ENCODE results near the gene PPP1R14C. TPM values are rescaled to one million over a fixed set of nuclear protein-coding genes. Genes with fewer than 3 reads are reported as not detected.

Gene PPP1R14C
- total RNA-seq, 2 experiments from 2014 or later: 0.21 TPM; not detected in 1

DNA sequence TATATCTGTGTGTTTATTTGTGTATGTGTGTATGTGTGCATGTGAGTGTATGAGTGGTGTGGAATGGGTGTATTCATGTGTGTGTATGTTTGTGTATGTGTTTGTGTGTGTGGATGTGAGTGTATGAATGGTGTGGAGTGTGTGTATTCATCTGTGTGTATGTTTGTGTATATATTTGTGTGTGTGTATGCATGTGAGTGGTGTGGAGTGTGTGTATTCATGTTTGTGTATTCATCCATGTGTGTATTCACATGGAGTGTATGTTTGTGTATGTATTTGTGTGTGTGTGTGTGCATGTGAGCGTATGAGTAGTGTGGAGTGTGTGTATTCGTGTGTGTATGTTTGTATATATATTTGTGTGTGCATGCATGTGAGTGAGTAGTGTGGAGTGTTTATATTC is 66.6 kb downstream of the PPP1R14C start:
- ChIA-PET CTCF (interaction anchor here (1.4 kb wide), 1 partner anchor 132 kb away, joined by 3 read pairs; no protein-coding TSS in a partner anchor), POLR2A (no interaction called here)
- Mint-ChIP-seq H3K36me3 (ENCODE audit: low read depth) (no peaks in the 10 kb centered on the region), H3K4me1 (no peaks in the 10 kb centered on the region), H3K27ac (no peak overlapping the region), H3K4me3 (no peak overlapping the region), H3K27me3 (peaks cover 19% of the 10 kb centered on the region), H3K9me3 (ENCODE audit: low read depth) (no peaks in the 10 kb centered on the region)
- DNase-seq (no peak), ATAC-seq (no peak)
- intact Hi-C loops (cut with DNase I, micrococcal nuclease): no loop called here

DNA sequence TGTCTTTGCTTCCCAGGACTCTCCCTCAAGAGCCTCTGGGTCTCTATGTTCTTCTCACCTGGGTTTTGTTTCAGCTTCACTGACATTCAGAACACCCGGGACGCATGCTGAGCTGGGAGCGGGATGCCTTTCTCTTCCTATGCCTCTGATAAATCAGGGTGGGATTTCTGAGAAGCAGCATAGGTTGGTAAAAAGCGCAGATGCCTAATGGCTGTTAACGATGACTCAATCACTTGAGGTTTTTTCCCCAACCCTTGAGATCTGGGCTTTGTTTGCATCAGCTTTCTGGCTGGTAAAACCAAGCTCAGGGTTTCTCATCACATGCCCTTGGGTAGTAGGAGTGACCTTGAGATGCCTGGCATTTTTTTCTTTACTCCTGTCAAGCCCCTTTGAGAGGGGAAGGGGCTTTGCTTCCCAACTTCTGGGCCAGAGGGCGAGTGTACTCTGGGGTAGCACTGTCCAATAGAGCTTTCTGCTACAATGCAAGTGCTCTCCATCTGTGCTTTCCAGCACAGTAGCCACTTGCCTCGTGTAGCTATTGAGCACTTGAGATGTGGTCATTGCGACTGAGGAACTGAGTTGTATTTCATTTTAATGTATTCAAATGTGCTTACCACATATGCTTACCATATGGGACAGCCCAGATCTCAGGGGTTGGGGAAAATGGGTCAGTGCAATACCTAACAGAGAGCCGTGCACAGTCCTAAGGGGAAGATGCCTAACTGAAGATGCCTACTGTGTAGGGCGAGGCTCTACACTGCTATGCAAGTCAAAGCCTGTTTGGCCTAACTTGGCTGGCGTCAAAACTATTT is 69.1 kb downstream of the PPP1R14C start:
- Mint-ChIP-seq H3K4me1 (no peaks in the 10 kb centered on the region), H3K4me3 (no peak overlapping the region), H3K27me3 (peaks cover 19% of the 10 kb centered on the region), H3K9me3 (ENCODE audit: low read depth) (no peaks in the 10 kb centered on the region), H3K27ac (no peak overlapping the region), H3K36me3 (ENCODE audit: low read depth) (no peaks in the 10 kb centered on the region)
- ATAC-seq (no peak), DNase-seq (no peak)
- CTCF ChIA-PET: no interaction called here
- POLR2A ChIA-PET: no interaction called here
- intact Hi-C loops (cut with DNase I, micrococcal nuclease): no loop called here

DNA sequence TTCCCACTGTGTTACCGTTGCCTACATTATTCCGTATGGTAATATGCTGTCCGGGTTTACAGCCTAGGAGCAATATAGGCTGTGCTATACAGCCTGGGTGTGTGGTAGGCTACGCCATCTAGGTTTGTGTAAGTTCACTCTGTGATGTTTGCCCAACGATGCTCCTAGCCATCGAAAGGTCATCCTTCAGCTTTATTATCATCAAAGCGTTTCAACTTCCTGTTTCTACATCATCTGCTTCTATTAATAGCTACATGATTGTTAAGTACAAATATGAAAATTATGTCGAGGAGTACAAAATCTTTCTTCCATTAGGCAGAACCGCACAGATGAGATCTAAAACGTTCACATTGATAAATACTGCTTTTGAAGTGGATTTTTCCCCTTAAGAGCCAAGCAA is 69.9 kb downstream of the PPP1R14C start:
- H3K4me3 Mint-ChIP-seq: no peak overlapping the region
- ATAC-seq: no peak
- no peak overlapping the region for H3K27ac Mint-ChIP-seq
- DNase-seq: no peak
- POLR2A ChIA-PET: no interaction called here
- no peaks in the 10 kb centered on the region for H3K9me3 Mint-ChIP-seq (ENCODE audit: low read depth)
- no peaks in the 10 kb centered on the region for H3K36me3 Mint-ChIP-seq (ENCODE audit: low read depth)
- CTCF ChIA-PET: interaction anchor here (0.6 kb wide), 1 partner anchor 50 kb away, joined by 3 read pairs; no protein-coding TSS in a partner anchor
- intact Hi-C loops (cut with DNase I, micrococcal nuclease): no loop called here
- H3K4me1 Mint-ChIP-seq: no peaks in the 10 kb centered on the region
- H3K27me3 Mint-ChIP-seq: peaks cover 19% of the 10 kb centered on the region

DNA sequence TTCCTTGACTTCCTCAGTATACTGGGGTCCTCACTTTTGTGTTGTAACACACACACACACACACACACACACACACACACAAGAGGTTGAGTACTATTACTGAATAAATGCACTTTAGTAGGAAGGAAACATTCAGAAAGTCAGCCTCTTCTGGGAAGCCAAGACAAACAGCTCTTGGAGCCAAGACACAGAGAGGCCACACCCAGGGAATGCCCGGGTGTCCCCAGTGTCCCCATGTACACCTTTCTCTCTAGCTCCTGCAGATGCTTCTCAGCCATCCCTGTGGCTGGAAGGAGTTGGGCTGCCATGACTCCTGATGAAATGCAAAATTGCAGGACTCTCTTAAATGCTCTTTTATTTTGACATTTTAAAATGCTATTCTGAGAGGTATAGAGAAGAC is 70.5 kb downstream of the PPP1R14C start:
- no peaks in the 10 kb centered on the region for H3K4me1 Mint-ChIP-seq
- ATAC-seq: no peak
- H3K4me3 Mint-ChIP-seq: no peak overlapping the region
- no peak for DNase-seq
- ChIA-PET POLR2A (no interaction called here), CTCF (interaction anchor here (0.6 kb wide), 1 partner anchor 50 kb away, joined by 3 read pairs; no protein-coding TSS in a partner anchor)
- peaks cover 19% of the 10 kb centered on the region for H3K27me3 Mint-ChIP-seq
- H3K9me3 Mint-ChIP-seq (ENCODE audit: low read depth): no peaks in the 10 kb centered on the region
- no peak overlapping the region for H3K27ac Mint-ChIP-seq
- no peaks in the 10 kb centered on the region for H3K36me3 Mint-ChIP-seq (ENCODE audit: low read depth)
- intact Hi-C loops (cut with DNase I, micrococcal nuclease): no loop called here

DNA sequence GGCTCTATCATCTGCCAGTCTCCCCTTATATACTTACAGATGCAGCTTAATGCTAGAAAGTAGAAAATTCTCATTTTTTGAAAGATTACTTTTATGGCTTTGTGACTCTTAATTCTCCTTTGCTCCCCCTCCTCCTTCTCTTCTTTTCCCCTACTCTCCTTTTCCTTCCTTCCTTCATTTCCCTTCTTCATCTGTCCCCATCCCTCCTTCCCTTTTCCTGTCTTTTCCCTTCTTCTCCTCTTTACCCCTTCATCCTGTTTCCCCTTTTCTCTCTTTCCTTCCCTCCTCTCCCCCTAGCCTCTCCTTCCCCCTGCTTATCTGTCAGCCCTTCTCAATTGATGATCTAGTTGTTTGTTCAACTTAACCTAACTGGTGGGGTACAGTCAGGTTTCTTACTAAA is 71.5 kb downstream of the PPP1R14C start:
- ATAC-seq: no peak
- H3K4me1 Mint-ChIP-seq: no peaks in the 10 kb centered on the region
- H3K9me3 Mint-ChIP-seq (ENCODE audit: low read depth): no peaks in the 10 kb centered on the region
- H3K36me3 Mint-ChIP-seq (ENCODE audit: low read depth): no peaks in the 10 kb centered on the region
- H3K4me3 Mint-ChIP-seq: no peak overlapping the region
- intact Hi-C loops (cut with DNase I, micrococcal nuclease): no loop called here
- H3K27ac Mint-ChIP-seq: no peak overlapping the region
- ChIA-PET CTCF (interaction anchor here (0.6 kb wide), 1 partner anchor 152 kb away, joined by 4 read pairs; no protein-coding TSS in a partner anchor), POLR2A (no interaction called here)
- no peak for DNase-seq
- peaks cover 19% of the 10 kb centered on the region for H3K27me3 Mint-ChIP-seq

DNA sequence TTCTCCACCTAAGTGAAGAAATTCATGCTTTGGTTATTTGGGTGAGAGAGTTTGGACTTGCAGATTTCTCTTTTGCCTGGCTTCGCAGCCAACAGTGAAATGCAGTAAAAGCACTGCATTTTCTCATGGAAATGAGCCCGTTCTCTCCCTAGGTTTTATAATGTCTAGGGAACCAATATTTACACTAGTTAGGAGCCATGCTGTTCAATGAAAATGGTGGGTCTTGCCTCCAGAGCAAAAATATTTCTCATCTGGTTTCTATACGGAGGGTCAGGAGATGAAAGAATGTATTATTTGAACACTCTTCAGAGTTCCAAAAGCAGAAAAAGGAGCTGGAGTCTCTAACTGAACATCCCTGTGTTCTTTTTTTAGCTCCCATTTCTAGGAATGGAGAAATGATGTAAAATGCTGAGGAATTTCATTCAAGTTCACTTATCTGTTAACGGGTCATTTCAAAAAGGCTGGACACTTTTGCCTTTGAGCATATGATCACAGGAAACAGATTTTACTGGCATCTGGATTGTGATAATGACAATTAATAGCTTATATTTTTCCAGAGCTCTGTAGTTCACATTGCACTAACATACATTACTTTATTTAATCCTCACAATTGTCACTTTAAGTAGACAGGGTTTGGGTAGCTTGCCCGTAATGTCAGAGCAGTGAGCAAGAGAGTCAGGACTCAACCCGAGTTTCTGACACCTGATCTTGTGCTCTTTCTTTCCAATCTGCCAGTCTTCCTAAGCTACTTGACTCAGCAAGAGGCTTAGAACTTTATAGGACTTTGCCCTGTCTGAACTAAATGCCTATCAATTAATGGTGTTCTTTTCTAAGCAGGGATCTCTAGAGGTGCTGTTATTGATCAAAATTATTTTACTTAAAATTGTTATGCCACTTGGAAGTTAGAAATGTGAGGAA is 78.0 kb downstream of the PPP1R14C start:
- H3K27ac Mint-ChIP-seq: no peak overlapping the region
- intact Hi-C loops (cut with DNase I, micrococcal nuclease): no loop called here
- H3K4me1 Mint-ChIP-seq: no peaks in the 10 kb centered on the region
- no peak overlapping the region for H3K4me3 Mint-ChIP-seq
- no peaks in the 10 kb centered on the region for H3K36me3 Mint-ChIP-seq (ENCODE audit: low read depth)
- H3K9me3 Mint-ChIP-seq (ENCODE audit: low read depth): no peaks in the 10 kb centered on the region
- DNase-seq (no peak), ATAC-seq (no peak)
- peaks cover 18% of the 10 kb centered on the region for H3K27me3 Mint-ChIP-seq
- ChIA-PET POLR2A (no interaction called here), CTCF (no interaction called here)

DNA sequence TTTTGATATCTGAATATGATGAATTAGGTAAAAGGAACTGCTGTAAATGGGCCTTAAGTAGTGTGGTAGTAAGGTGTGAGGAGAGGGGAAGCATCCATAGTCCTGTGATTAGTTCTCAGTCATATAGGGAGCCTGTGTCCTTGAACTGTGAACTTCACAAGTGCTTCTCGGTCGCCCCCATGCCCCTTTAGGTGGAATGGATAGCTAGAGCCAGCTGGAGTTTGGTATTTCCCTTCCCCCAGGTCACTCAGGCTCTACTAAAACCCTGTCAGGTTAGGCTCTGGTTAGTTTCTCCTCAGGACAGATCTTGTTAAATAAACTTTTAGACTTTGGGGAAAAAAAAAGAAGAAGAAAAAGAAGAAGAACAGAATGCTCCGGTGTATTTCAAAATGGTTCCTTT is 82.0 kb downstream of the PPP1R14C start:
- no peaks in the 10 kb centered on the region for H3K4me1 Mint-ChIP-seq
- H3K36me3 Mint-ChIP-seq (ENCODE audit: low read depth): no peaks in the 10 kb centered on the region
- ATAC-seq (no peak), DNase-seq (no peak)
- POLR2A ChIA-PET: no interaction called here
- H3K27me3 Mint-ChIP-seq: peaks cover 24% of the 10 kb centered on the region
- H3K27ac Mint-ChIP-seq: no peak overlapping the region
- intact Hi-C loops (cut with DNase I, micrococcal nuclease): no loop called here
- H3K4me3 Mint-ChIP-seq: no peak overlapping the region
- CTCF ChIA-PET: interaction anchor here (0.6 to 0.7 kb wide), 2 partner anchors 170 to 984 kb away, joined by 3 read pairs; no protein-coding TSS in a partner anchor
- H3K9me3 Mint-ChIP-seq (ENCODE audit: low read depth): no peaks in the 10 kb centered on the region

DNA sequence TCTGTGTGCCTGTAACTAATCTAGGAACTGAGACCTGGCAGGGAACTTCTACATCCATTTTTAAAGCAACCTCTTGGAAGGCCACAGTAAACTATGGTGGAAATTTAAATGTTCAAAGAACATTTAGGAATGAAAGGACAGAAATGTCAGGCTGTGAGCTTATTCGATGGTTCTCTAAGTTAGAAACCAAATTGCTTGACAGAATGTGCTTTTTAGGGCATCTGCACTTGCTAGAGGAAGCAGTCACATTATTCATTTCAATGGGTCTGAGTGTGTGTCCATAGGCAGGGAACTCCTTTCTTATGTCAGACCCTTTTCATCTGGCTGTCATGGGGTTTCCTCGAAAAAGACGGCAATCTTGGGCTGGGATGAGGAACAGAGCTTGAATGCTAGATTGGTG is 84.4 kb downstream of the PPP1R14C start:
- no peak for ATAC-seq
- ChIA-PET POLR2A (no interaction called here), CTCF (interaction anchor here (0.9 to 1.1 kb wide), 2 partner anchors 147 to 191 kb away, joined by 3 to 4 read pairs; no protein-coding TSS in a partner anchor)
- Mint-ChIP-seq H3K27me3 (peaks cover 21% of the 10 kb centered on the region), H3K4me1 (peaks cover 2% of the 10 kb centered on the region), H3K36me3 (ENCODE audit: low read depth) (no peaks in the 10 kb centered on the region), H3K27ac (no peak overlapping the region), H3K4me3 (no peak overlapping the region), H3K9me3 (ENCODE audit: low read depth) (no peaks in the 10 kb centered on the region)
- DNase-seq: no peak
- intact Hi-C loops (cut with DNase I, micrococcal nuclease): no loop called here

DNA sequence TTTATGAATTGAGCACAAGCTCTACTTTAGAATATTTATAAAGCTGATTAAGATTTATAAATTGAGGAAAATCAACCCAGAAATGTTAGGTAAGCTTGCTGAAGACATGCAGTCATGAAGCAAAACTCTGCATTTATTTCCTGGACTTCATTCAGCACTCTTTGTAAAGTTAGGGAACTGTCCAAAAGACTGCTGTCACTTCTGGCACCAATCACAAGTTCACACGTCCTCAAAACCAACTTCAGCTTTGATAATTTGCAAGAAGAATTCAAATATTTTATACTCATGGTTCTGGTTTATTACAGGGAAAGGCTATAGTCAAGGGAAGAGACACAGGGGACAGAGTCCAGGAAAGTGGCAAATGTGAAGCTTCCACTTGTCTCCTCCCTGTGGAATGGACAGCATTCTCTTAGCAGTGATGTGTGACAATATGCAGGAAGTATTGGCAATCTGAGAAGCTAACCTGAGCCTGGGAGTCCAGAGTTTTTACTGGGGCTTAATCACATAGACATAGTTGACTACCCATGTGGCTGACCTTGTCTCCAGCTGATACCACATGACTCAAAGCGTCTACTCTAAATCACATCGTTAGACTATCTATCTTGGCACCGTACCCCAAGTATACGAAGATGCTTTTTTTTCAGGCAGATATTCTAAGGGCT is 85.4 kb downstream of the PPP1R14C start:
- no peak overlapping the region for H3K4me3 Mint-ChIP-seq
- peaks cover 6% of the 10 kb centered on the region for H3K4me1 Mint-ChIP-seq
- CTCF ChIA-PET: interaction anchor here (0.6 to 1.3 kb wide), 3 partner anchors 147 to 216 kb away, joined by 3 to 5 read pairs (median 3); no protein-coding TSS in a partner anchor
- H3K27me3 Mint-ChIP-seq: peaks cover 22% of the 10 kb centered on the region
- POLR2A ChIA-PET: no interaction called here
- H3K27ac Mint-ChIP-seq: no peak overlapping the region
- no peak for DNase-seq
- no peak for ATAC-seq
- intact Hi-C loops (cut with DNase I, micrococcal nuclease): no loop called here
- peaks cover 2% of the 10 kb centered on the region for H3K9me3 Mint-ChIP-seq (ENCODE audit: low read depth)
- no peaks in the 10 kb centered on the region for H3K36me3 Mint-ChIP-seq (ENCODE audit: low read depth)

DNA sequence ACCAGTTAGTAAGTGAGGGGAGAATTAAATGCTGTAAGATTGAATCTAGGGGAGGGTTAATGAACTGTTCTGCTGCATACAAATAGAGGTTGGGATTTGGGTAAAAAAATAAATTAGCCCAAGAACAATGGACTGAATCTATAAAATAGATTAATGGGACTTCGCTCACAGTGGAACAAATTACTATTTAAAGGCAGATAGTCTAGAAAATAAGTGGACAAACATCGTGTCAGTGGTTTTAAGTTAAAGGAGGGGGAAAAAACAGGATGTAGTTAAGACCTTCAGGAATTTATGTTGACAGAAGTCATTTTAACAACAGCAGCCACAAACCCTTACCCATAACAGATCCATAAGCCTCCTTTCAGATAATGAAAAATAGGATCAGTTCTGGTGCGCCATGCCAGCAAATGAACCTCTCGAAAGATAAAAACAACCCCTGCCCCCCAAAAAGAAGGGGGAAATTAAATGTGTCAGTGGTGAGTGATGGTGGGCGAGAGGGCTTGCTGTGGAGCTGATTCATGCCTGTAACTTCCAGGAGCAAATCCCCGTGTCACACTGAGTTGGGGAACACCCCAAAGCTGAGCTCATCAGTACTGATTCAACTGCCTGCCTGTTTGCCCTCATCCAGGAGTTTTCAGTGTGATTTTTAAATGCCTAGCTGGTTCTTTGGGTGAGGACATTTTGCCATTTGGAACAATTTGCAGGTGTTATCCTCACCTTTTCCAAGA is 86.8 kb downstream of the PPP1R14C start:
- DNase-seq: peak; percentile 22
- no peaks in the 10 kb centered on the region for H3K36me3 Mint-ChIP-seq (ENCODE audit: low read depth)
- peaks cover 6% of the 10 kb centered on the region for H3K4me1 Mint-ChIP-seq
- H3K27ac Mint-ChIP-seq: no peak overlapping the region
- peaks cover 2% of the 10 kb centered on the region for H3K9me3 Mint-ChIP-seq (ENCODE audit: low read depth)
- H3K27me3 Mint-ChIP-seq: peaks cover 21% of the 10 kb centered on the region
- ATAC-seq: no peak
- H3K4me3 Mint-ChIP-seq: no peak overlapping the region
- ChIA-PET POLR2A (no interaction called here), CTCF (no interaction called here)
- intact Hi-C loops (cut with DNase I, micrococcal nuclease): no loop called here

DNA sequence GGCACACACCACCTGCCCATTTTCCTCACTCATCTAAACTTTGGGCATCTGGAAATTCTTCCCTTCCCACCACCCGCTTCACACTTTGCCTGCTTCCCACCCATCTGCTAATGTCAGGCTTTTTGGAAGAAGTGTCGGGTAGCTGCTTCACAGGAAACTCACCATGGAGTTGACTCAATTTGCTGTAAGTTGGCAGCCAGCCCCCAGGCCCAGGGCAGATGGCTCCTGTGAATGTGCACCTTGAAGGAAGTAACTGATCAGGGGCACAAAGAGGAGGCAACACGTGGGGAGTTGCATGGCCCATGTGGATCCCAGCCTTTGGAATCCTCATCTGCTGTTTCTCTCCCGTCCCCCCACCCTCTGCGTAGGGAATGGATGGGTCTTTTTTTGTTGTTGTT is 87.3 kb downstream of the PPP1R14C start:
- POLR2A ChIA-PET: no interaction called here
- Mint-ChIP-seq H3K4me3 (no peak overlapping the region), H3K27me3 (peaks cover 21% of the 10 kb centered on the region), H3K4me1 (peaks cover 7% of the 10 kb centered on the region), H3K27ac (no peak overlapping the region), H3K36me3 (ENCODE audit: low read depth) (no peaks in the 10 kb centered on the region), H3K9me3 (ENCODE audit: low read depth) (peaks cover 2% of the 10 kb centered on the region)
- ATAC-seq (no peak), DNase-seq (no peak)
- CTCF ChIA-PET: no interaction called here
- intact Hi-C loops (cut with DNase I, micrococcal nuclease): no loop called here
